Ovary (tissue), 9 donors: ENCODE measurements around the gene TMEM164. TPM values are rescaled to one million over a fixed set of nuclear protein-coding genes. Genes with fewer than 3 reads are reported as not detected.

Source experiments
- DNase-seq, 5 donors: peaks; one replicate each; pipeline ENCODE4 v3.0.0-alpha.2; 2019 to 2020
- H3K27ac ChIP-seq, 2 donors: fragments of 200-600 bp; one replicate each; pipeline versions ENCODE4 v1.5.1 to v1.8.0; 2019 to 2022
- H3K27me3 ChIP-seq: fragments of 200-600 bp; one replicate; pipeline ENCODE4 v1.8.0; 2022
- H3K36me3 ChIP-seq: fragments of 200-600 bp; sonication (generic); one replicate; pipeline ENCODE4 v1.5.1; 2019
- H3K4me1 ChIP-seq: one replicate; pipeline ENCODE4 v1.8.1; 2013; ENCODE audit warnings: mild to moderate bottlenecking, moderate library complexity; ENCODE audit not compliant: insufficient read depth
- H3K4me3 ChIP-seq: fragments of 200-600 bp; sonication (generic); one replicate; pipeline ENCODE4 v1.5.1; 2017
- H3K9me3 ChIP-seq, 2 donors: fragments of 200-600 bp in 1 of 2; sonication (generic) in 1 of 2; one replicate each; pipeline versions ENCODE4 v1.5.1 to v1.8.1; 2013 to 2019; ENCODE audit warnings: mild to moderate bottlenecking in 1 of 2, moderate library complexity in 1 of 2
- EP300 ChIP-seq: sonication (generic); formaldehyde crosslinking; IDR thresholded peaks from one replicate; pipeline ENCODE4 v1.6.1; 2017; ENCODE audit warnings: antibody characterized with exemption
- POLR2A ChIP-seq: fragments of 450-650 bp; IDR thresholded peaks from one replicate; pipeline ENCODE4 v1.6.1; 2017; ENCODE audit warnings: antibody characterized with exemption, mild to moderate bottlenecking, moderate library complexity
- WGBS, 3 donors: extraction: QIAGEN DNeasy Blood & Tissue Kit in 1 of 3; methylation state at CpG; one replicate each; pipeline versions ENCODE4 v1.1.5 to v1.1.7; 2013 to 2017; 5-methylcytosine and 5-hydroxymethylcytosine counted together
- intact Hi-C, 4 donors: fragments of 100-400 bp; cut with DNase I; formaldehyde crosslinking; loops; one replicate each; pipeline versions ENCODE4 v1.11.0 to v1.15.1; 2022 to 2023
- polyA plus RNA-seq, 2 donors: library from polyadenylated mRNA; stranded (reverse); fragments of 200-250 nt in 1 of 2; fragments of 350-450 nt in 1 of 2; fragmentation: Illumina TruSeq in 1 of 2; extraction: RNeasy Lipid Tissue Mini Kit (QIAGEN cat#74804) in 1 of 2; gene quantifications; one replicate each; pipeline ENCODE4 v1.2.3, GENCODE V29; 2013 to 2014
- total RNA-seq, 7 donors: library from RNA; depleted of rRNA in 2 of 7; stranded (reverse); fragments of >200 nt in 2 of 7; fragmentation: NEBNext Ultra II Directional in 3 of 7; extraction: Animal tissue kit (Norgen Biotek cat#: 25700) in 3 of 7; gene quantifications; one replicate each; pipeline versions ENCODE4 v1.1.0 to v1.2.4, GENCODE V29; 2016 to 2023
- TF ChIP-seq, protein P1 (sequence below), 3 donors: fragments of 450-650 bp in 2 of 3; fragments of 200-600 bp in 1 of 3; IDR thresholded peaks; one replicate each; pipeline versions ENCODE4 v1.5.1 to v1.8.0; 2016 to 2022; ENCODE audit warnings: antibody characterized with exemption in 3 of 3, mild to moderate bottlenecking in 1 of 3
- donor health status: DM: no; HTN: no; CAD: no; lungs with moderate emphysema.
- donor health status: DM: no; HTN: no; CAD: no.
- donor health status: Bipolar disorder and iron deficiency.
- donor health status: DM: yes; HTN: yes; CAD: no.
- donor health status: DM: no; HTN: no; CAD: no.
- donor health status: DM: yes; HTN: yes; CAD: no.

Gene TMEM164
- total and polyA plus RNA-seq, 9 donors, result 17.5 to 59.4 (median 32.4) TPM

DNA sequence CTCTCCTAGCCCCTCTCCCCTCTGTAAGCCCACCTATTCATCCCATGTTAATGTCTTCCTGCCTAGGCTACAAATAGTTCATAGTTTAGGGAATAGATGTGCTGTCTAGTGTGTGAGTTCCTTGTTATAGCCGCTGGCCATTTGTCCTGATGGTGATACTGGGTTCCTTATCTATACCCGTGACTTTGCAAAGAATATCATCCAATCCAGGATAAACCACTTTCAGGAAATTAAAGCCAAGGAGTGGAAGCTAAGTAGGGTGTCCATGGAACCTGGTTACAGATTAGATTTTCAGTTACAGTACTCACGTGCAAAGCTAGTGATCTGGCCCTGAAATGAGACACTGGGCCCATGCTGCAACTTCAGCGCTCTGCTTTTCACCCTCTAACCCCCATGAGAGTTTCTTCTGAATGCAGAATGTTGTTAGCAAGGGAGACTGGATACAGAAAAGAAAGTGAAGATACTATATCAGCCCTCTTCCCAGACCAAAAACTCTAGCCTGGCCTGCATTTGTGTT lies 111.4 kb downstream of the TMEM164 start:
- H3K4me1 ChIP-seq, result no peaks in the 10 kb centered on the region
- intact Hi-C loops, result no loop called here
- no peak overlapping the region for H3K4me3 ChIP-seq
- no peak for DNase-seq
- WGBS, 3 donors, result 67 to 78% (median 78%) methylated on average over 4 of the region's 4 CpGs
- H3K27me3 ChIP-seq, result no peaks in the 10 kb centered on the region
- no peaks in the 10 kb centered on the region for H3K9me3 ChIP-seq
- TF ChIP-seq, protein P1, sequence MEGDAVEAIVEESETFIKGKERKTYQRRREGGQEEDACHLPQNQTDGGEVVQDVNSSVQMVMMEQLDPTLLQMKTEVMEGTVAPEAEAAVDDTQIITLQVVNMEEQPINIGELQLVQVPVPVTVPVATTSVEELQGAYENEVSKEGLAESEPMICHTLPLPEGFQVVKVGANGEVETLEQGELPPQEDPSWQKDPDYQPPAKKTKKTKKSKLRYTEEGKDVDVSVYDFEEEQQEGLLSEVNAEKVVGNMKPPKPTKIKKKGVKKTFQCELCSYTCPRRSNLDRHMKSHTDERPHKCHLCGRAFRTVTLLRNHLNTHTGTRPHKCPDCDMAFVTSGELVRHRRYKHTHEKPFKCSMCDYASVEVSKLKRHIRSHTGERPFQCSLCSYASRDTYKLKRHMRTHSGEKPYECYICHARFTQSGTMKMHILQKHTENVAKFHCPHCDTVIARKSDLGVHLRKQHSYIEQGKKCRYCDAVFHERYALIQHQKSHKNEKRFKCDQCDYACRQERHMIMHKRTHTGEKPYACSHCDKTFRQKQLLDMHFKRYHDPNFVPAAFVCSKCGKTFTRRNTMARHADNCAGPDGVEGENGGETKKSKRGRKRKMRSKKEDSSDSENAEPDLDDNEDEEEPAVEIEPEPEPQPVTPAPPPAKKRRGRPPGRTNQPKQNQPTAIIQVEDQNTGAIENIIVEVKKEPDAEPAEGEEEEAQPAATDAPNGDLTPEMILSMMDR (IDR thresholded peaks at IDR 0.05), result no peak
- TF ChIP-seq POLR2A, result no peak
- no peak for TF ChIP-seq EP300
- no peaks in the 10 kb centered on the region for H3K36me3 ChIP-seq
- H3K27ac ChIP-seq, result no peak overlapping the region

DNA sequence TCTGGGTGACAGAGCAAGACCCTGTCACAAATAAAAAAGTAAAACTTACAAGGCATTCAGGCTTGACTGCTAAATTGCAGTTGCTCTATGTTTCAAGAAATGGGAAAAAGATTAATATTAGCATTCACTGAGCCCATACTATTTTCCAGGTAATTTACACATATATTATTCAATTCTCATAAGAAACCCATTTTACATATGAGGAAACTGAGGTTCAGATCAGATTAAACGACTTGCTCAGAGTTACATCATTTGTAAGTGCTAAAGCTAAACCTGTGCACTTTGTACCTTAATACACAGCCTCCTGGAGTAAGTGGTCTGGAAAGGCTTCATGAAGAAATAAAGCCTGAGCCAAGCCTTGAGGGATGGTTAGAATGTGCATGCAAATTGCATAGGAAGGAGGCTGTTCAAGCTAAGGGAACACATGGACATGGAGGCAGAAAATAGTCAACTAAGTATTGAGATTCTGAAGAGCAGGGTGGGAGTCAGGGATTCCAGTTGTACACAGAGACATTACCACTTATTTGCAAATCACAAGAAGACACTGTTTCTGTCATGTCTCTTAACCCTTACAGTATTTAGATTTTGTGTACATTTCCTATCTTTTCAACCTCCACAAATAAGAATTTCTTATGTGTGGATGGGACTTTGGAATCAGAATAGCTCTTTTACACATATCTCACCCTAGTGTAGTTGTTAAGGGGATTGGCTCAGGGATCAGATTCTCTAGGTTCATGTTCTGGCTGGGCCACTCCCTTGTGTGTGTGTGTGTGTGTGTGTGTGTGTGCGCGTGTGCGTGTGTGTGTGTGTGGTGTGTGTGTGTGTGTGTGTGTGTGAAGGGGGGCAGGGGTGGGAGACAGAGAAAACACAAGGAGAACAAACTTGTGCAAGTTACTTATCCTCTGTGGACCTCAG lies 113.4 kb downstream of the TMEM164 start:
- intact Hi-C loops, result no loop called here
- no peak overlapping the region for H3K4me3 ChIP-seq
- 75 to 82% (median 81%) methylated on average over 4 of the region's 4 CpGs for WGBS, 3 donors
- no peak for DNase-seq
- H3K4me1 ChIP-seq, result no peaks in the 10 kb centered on the region
- TF ChIP-seq, protein P1 (IDR thresholded peaks at IDR 0.05), result no peak
- TF ChIP-seq POLR2A (no peak), EP300 (no peak)
- H3K36me3 ChIP-seq, result no peaks in the 10 kb centered on the region
- H3K27ac ChIP-seq, result no peak overlapping the region
- H3K27me3 ChIP-seq, result no peaks in the 10 kb centered on the region
- H3K9me3 ChIP-seq, result no peaks in the 10 kb centered on the region

GRCh38 chrX:110118530-110118929 lies 115.6 kb downstream of the TMEM164 start:
- Histone ChIP-seq H3K4me1 (no peaks in the 10 kb centered on the region), H3K9me3 (no peaks in the 10 kb centered on the region), H3K27ac (no peak overlapping the region), H3K4me3 (no peak overlapping the region), H3K27me3 (no peaks in the 10 kb centered on the region), H3K36me3 (no peaks in the 10 kb centered on the region)
- DNase-seq, result no peak
- intact Hi-C loops, result no loop called here
- 77 to 88% (median 83%) methylated on average over 4 of the region's 4 CpGs for WGBS, 3 donors
- TF ChIP-seq POLR2A (no peak), EP300 (no peak)
- TF ChIP-seq, protein P1 (IDR thresholded peaks at IDR 0.05), result no peak

GRCh38 chrX:110119480-110119879 lies 116.6 kb downstream of the TMEM164 start:
- 67 to 75% (median 67%) methylated on average over 2 of the region's 2 CpGs for WGBS, 3 donors

More at GRCh38 chrX:110119480-110119879, 116.6 kb downstream of the TMEM164 start:
- H3K36me3 ChIP-seq, result no peaks in the 10 kb centered on the region
- DNase-seq, result no peak
- H3K27me3 ChIP-seq, result no peaks in the 10 kb centered on the region
- no peak overlapping the region for H3K27ac ChIP-seq
- H3K4me1 ChIP-seq, result no peaks in the 10 kb centered on the region
- no peak overlapping the region for H3K4me3 ChIP-seq
- H3K9me3 ChIP-seq, result no peaks in the 10 kb centered on the region
- TF ChIP-seq, protein P1 (IDR thresholded peaks at IDR 0.05), result no peak
- TF ChIP-seq EP300, result no peak
- intact Hi-C loops, result no loop called here
